Measurements from ENCODE around the gene PRPF39. TPM values are rescaled to one million over a fixed set of nuclear protein-coding genes. Genes with fewer than 3 reads are reported as not detected.
"Not testable (repeated sequence)": the region's sequence is repeated elsewhere in the genome, so short reads cannot be mapped to it uniquely, and the experiment has no call there.

Gene PRPF39
- total and polyA plus RNA-seq, 8 donors: 13.2 to 36.8 (median 23.2) TPM

DNA sequence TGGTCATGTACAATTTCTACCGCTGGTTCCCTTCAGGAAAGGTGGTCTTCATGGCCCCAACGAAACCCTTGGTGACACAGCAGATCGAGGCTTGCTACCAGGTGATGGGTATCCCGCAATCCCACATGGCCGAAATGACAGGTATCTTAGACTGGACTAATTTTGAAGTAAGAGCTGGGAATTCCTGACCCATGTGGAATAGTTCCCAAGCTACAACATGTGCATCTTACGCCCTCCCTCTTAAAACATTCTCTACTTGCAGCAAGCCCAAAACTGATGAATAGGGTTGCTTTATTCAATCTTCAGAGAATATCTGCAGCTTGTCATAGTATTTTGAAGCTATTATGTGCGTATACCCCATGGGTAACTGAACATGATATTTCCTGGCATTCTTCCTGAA, 52.5 kb downstream of the PRPF39 start:
- TF ChIP-seq, protein P1, sequence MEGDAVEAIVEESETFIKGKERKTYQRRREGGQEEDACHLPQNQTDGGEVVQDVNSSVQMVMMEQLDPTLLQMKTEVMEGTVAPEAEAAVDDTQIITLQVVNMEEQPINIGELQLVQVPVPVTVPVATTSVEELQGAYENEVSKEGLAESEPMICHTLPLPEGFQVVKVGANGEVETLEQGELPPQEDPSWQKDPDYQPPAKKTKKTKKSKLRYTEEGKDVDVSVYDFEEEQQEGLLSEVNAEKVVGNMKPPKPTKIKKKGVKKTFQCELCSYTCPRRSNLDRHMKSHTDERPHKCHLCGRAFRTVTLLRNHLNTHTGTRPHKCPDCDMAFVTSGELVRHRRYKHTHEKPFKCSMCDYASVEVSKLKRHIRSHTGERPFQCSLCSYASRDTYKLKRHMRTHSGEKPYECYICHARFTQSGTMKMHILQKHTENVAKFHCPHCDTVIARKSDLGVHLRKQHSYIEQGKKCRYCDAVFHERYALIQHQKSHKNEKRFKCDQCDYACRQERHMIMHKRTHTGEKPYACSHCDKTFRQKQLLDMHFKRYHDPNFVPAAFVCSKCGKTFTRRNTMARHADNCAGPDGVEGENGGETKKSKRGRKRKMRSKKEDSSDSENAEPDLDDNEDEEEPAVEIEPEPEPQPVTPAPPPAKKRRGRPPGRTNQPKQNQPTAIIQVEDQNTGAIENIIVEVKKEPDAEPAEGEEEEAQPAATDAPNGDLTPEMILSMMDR (IDR thresholded peaks at IDR 0.05): no peak
- FAIRE-seq (no peak), DNase-seq (no peak), ATAC-seq (no peak)
- Histone ChIP-seq H3K27ac (no peak overlapping the region), H3K36me3 (no peaks in the 10 kb centered on the region), H3K27me3 (no peaks in the 10 kb centered on the region), H3K9me3 (no peaks in the 10 kb centered on the region), H3K4me3 (peak overlapping the region; percentile 51 to 89 (median 72)), H3K4me1 (peaks cover 9 to 17% (median 12%) of the 10 kb centered on the region in 3 donors)
- WGBS, 2 donors: 1% methylated on average over 7 of the region's 7 CpGs
- intact Hi-C loops (cut with DNase I): no loop called here

DNA sequence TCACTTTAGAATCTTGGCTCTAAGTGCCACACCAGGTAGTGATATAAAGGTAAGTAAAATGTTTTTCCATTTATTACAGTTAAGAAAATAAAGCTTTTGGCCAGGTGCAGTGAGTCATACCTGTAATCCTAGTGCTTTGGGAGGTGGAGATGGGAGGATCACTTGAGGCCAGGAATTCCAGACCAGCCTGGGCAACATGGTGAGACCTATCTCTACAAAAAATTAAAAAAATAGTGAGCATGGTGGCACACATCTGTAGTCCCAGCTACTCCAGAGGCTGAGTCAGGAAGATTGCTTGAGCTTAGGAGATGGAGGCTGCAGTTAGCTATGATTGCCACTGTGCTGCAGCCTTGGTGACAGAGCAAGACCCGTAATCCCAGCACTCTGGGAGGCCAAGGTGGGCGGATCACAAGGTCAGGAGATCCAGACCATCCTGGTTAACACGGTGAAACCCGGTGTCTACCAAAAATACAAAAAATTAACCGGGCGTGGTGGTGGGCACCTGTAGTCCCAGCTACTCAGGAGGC, 56.8 kb downstream of the PRPF39 start:
- Histone ChIP-seq H3K27me3 (no peaks in the 10 kb centered on the region), H3K27ac (no peak overlapping the region), H3K9me3 (no peaks in the 10 kb centered on the region), H3K36me3 (no peaks in the 10 kb centered on the region), H3K4me3 (no peak overlapping the region), H3K4me1 (peaks cover 7 to 11% (median 9%) of the 10 kb centered on the region in 3 donors)
- DNase-seq (no peak), FAIRE-seq (no peak), ATAC-seq (no peak)
- intact Hi-C loops (cut with DNase I): no loop called here
- TF ChIP-seq, protein P1 (IDR thresholded peaks at IDR 0.05): no peak
- WGBS, 2 donors: 97 to 99% methylated on average over 6 of the region's 6 CpGs

DNA sequence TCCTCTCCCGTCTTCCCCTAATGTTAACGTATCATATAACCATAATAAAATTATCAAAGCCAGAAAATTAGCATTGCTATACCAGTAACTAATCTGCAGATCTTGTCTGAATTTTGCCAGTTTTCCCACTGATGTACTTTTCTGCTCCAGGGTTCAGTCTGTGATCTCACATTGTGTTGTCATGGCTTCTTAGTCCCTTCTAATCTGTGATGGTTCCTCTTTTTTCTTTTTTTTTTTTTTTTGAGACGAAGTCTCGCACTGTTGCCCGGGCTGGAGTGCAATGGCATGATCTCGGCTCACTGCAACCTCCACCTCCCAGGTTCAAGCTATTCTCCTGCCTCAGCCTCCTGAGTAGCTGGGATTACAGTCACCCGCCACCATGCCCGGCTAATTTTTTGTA, 58.2 kb downstream of the PRPF39 start:
- FAIRE-seq, H3K36me3 ChIP-seq: not testable (repeated sequence)

DNA sequence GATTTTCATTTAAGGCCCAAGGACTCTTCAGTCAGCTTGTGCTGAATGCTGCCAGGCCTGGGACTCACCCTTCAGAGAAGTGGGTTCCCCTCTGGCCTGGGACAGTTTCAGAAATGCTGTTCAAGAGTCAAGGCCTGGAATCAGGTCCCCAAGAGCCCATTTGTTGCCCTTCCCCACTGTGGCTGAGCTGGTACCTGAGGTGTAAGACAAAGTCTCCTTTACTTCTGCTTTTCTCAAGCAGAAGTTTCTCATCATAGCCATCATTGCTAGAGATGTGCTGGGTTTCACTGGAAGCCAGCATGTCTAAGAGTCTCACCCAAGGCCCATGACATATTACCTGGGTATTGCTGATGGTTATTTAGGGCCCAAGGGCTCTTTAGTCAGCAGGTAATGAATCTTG, 60.7 kb downstream of the PRPF39 start:
- no peaks in the 10 kb centered on the region for H3K36me3 ChIP-seq
- FAIRE-seq: no peak
- H3K9me3 ChIP-seq: no peaks in the 10 kb centered on the region
- no peaks in the 10 kb centered on the region for H3K4me1 ChIP-seq
- no peaks in the 10 kb centered on the region for H3K27me3 ChIP-seq
- ATAC-seq: no peak
- intact Hi-C loops (cut with DNase I): no loop called here
- TF ChIP-seq, protein P1 (IDR thresholded peaks at IDR 0.05): no peak
- H3K27ac ChIP-seq: no peak overlapping the region
- no peak for DNase-seq
- no peak overlapping the region for H3K4me3 ChIP-seq

More for the DNA sequence above, 58.2 kb downstream of the PRPF39 start:
- H3K4me3 ChIP-seq; H3K9me3 ChIP-seq; DNase-seq; intact Hi-C loops (cut with DNase I); ATAC-seq; H3K27me3 ChIP-seq; H3K4me1 ChIP-seq; H3K27ac ChIP-seq: not testable (repeated sequence)
- 91 to 93% methylated on average over 8 of the region's 8 CpGs for WGBS, 2 donors

DNA sequence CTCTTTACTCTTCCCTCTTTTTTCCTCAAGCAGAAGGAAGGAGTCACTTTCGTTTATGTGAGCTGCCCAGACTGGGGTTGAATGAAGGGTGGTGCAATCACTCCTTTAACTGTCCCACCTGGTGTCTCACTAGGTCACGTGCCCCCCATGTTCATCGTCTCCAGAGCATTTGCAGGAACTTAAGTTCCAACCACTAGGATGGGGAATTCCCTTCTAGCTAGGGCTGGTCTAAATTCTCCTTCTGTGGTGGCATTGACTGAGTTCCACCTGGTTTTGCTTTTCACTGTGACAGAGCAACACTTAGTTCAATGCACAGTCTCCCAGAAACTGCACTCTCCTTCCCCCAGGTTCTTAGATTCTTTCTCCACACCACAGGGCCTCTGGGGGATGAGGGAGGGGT, 61.3 kb downstream of the PRPF39 start:
- FAIRE-seq: no peak
- DNase-seq: no peak
- WGBS, 2 donors: 88 to 96% methylated on average over 3 of the region's 3 CpGs
- no peak for ATAC-seq
- Histone ChIP-seq H3K36me3 (no peaks in the 10 kb centered on the region), H3K9me3 (no peaks in the 10 kb centered on the region), H3K4me3 (no peak overlapping the region), H3K27ac (no peak overlapping the region), H3K4me1 (no peaks in the 10 kb centered on the region), H3K27me3 (no peaks in the 10 kb centered on the region)
- intact Hi-C loops (cut with DNase I): no loop called here
- TF ChIP-seq, protein P1 (IDR thresholded peaks at IDR 0.05): no peak

Measured in pancreas (tissue), 10 donors.